Keratinocyte (primary cell): ENCODE measurements around the gene COL21A1.

ENCODE experiments used
- CTCF ChIP-seq, 3 experiments: IDR thresholded peaks in 1 of 3; conservative IDR thresholded peaks in 1 of 3; optimal IDR thresholded peaks in 1 of 3; 2 replicates in 2 of 3; 3 replicates in 1 of 3; pipeline versions ENCODE3 to v1.5.1; 2011; ENCODE audit warnings: low read length in 3 of 3, mild to moderate bottlenecking in 3 of 3, moderate library complexity in 2 of 3, control low read depth in 1 of 3, inconsistent platforms in 1 of 3; ENCODE audit not compliant: insufficient read depth in 2 of 3; ENCODE audit errors: extremely low read depth in 1 of 3
- EZH2 ChIP-seq: IDR thresholded peaks from one replicate; pipeline ENCODE4 v1.6.1; 2012; ENCODE audit warnings: inconsistent platforms, mild to moderate bottlenecking, low read length, moderate library complexity

GRCh38 chr6:56246881-56247653 lies at the start of gene COL21A1:
- TF ChIP-seq CTCF (optimal IDR thresholded peaks at IDR 0.05 in 1 of 3, IDR thresholded peaks at IDR 0.05 in 1 of 3, conservative IDR thresholded peaks at IDR 0.05 in 1 of 3; ENCODE audit: extremely low read depth in 1 of 3, insufficient read depth in 2 of 3, low read length in 3 of 3), result peak in 1 of 3 experiments; percentile 16
- TF ChIP-seq EZH2, result no peak
